NOMO-1 (cell line): ENCODE measurements around the gene KCNK10.
"Not testable (repeated sequence)": the region's sequence is repeated elsewhere in the genome, so short reads cannot be mapped to it uniquely, and the experiment has no call there.

Experiments used
- DNase-seq, 2 experiments: peaks; one replicate each; lab custom pipeline; 2025; ENCODE audit not compliant: unreplicated experiment in 2 of 2; lab: John Stamatoyannopoulos, UW

KCNK10 gene

DNA sequence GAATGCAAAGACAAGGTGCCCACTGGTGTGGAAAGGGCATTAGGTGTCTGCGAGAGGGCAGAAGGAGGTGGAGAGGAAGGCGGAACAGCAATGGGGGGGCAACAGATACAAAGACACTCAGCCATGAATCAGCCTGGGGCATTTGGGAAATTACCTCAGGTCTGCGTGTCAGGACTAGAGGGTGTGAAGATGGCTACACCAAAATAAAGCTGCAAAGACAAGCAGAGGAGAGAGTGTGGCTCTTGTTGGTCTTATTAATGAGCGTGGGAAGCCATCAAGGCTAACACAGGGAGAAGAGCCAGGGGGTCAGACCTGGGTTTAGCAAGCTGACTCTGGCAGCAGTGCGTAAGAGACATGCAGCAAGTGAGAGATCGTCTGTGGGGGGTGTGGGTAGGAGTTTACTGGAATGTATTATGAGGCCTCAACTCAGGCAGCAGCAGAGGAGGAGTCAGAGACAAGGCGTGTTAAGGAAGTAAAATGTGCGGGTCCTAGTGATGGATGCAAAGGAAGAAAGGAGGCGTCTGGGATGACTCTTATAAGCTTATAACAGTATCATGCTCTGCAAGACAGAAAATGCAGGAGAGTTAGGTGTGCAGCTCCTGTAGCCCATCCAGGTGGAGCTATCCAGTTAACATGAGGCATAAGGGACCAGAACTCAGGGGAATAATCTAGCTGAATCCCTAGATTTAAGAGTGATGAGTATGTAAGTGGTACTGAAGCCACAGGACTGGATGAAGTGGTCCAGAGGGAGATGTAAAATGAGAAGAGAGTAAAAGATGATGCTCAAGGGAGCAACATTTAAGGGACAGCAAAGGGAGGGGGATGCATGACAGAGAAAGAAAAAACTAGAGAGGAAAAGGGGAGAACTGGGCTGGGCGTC lies 50.4 kb downstream of the KCNK10 start:
- DNase-seq: no peak

DNA sequence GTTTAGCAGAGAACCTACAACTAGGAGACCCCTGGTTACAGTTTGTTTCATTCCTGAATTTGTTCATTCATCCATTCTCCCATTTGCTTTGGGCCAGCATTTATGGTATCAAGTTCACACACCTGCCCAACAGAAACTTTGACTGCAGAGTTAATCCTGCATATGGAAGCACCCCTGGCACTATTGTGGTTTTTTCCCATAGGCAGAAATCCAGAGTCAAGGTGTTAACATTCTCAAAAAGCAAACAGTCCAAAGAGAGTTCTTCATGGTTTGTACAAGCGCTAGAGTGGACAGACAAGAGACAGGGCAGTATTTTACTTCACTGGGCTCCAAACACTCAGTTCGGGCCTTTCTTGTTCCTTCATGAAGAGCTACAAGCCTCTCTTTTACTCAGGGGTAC lies 51.9 kb downstream of the KCNK10 start:
- no peak for DNase-seq

DNA sequence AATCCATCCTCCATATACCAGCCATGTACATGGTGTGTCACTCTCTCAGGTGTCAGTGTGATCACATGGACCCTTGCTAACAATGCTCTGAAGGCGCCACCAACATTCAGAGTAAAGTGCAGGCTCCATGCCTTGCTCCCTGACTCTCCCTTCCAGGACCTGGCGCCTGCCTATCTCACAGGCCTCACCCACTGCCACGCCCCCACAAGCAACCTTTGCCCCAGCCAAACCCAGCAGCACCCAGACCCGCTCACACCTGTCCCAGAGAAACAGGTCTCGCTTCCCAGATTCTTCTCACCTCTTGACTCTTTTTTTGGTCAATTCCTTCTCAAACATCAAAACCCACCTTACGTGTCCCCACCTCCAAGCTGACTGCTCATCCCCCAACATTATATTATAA lies 52.3 kb downstream of the KCNK10 start:
- no peak for DNase-seq

DNA sequence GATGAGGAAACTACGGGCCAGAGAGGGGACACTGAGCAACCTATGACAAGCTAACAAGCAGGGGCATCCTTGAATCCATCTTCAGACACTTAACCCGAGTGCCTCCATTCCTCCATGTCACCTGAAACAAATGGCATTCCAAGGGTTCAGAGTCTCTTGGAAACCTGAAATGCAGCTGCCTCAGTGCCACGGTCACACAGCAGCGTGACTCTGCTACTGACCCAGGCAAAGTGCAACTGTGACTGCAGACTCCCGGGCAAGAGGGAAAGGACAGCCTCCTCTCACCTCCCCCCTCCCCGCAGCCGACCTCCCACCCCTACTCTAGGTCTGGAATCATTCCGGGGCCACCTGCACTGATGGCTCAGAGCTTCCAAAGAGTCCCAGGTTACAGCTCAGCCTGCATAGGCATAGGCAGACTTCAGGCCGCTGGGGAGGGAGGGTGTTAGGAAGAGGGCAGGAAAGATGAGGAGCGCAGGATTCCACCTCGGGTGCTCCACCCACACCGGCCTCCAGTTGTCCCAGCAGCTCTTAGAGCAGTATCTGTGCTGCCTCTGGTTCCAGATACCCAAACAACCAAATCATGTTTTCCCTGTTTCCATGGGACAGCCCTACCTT lies 53.2 kb downstream of the KCNK10 start:
- DNase-seq: no peak

DNA sequence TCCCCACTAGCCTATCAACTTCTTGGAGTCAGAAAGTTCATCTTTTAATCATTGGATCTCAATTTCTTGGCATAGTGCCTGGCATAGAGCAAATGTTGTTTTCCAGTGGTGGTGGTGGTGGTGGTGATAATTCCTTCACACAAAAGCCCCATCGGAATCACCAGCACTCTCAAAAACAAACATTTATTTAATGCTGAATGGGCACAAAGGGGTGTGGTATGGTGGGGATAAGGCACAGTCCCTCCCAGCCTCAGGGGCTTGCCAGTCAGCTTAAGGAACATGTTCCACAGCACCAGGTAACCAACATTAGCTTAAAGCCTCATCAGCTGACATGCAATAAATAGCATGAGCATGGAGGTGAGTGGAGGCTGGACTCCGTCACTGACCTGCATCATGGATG lies 56.6 kb downstream of the KCNK10 start:
- no peak for DNase-seq

DNA sequence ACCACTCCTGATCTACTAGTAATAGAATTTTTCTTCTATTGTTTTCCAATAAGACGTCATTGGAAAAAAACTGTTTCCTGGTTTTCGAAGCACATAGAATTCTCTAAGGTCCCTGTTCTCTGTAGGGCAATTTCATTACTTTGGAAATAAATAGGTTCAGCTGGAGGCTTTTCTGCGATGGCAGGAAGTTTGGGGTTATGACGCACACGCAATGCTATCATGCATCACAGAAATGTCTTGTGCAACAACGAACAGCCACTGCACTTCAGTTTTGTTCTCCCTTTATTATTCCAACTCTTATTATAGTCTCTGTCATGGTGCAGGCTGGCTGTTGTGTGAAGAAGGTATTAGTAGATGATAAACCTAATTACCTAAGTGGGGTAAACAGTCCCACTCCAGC lies 59.0 kb downstream of the KCNK10 start:
- peak; percentile 11 to 64 for DNase-seq

DNA sequence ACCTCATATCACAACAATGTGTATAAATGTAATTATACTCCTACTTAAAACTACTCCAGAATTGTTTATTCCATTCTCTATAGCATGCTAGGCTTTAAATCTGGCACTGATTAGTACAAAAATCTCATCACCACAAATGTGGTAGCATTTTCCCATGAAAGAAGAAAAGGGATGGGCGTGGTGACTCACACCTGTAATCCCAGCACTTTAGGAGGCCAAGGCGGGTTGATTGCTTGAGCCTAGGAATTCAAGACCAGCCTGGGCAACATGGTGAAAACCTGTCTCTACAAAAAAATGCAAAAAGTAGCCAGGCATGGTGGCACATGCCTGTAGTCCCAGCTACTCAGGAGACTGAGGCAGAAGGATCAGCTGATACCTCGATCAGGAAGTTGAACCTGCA lies 61.8 kb downstream of the KCNK10 start:
- not testable (repeated sequence) for DNase-seq

DNA sequence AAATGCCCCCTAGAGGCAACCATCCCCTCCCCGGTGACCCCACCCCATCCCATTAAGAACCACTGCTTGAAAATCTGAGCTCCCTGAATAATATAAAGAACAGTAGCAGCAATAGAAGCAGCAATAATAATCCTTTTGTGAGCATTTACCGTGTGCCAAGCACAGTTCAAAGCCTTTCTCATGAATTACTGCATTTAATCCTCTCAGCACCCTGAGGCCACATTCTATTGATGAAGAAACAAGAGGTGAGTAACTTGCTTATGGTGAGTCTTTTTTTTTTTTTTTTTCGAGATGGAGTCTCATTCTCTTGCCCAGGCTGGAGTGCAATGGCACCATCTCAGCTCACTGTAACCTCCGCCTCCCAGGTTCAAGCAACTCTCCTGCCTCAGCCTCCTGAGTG lies 65.0 kb downstream of the KCNK10 start:
- DNase-seq: no peak

DNA sequence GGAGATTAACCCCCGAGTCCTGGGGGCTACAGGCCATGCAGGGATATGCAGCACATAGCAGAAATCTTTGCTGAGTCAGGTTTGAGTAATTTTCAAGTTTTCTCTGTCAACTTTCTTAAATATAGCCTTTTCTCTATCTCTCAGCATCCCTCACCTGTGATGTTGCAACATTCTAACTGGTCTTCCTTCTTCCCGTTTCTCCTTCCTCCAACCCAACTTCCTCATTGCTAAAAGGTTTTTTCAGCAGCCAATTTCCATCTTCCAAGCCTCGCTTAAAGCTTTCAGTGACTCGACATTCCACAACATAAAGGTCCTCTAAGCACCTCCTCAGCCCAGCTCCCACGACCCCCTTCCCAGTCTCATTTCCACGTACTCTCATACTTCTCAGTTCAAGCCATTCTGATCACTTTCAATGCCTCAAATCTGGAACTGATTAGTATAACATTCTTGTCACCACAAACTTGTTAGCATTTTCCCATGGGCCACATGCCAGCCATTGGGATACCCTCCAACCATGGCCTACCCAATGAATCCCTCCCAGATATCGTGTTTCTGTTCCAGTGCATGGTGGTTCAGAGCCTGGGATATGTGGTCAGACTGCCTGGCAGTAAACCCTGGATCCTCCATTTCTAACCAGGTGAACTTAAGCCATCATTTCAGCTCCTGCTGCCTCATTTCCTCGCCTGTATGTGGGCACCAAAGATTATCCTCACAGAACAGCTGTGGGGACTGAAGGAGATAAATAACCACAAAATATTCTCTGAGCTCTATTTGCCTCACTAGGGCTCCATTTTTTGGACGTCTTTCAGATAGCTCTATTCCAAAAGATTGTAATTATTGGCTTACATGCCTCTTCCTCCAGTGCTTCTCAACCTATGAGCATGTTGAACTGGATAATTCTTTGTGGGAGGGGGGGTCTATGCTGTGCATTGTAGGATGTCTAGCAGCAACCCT lies 65.8 kb downstream of the KCNK10 start:
- DNase-seq: peak in 1 of 2 experiments; percentile 16

DNA sequence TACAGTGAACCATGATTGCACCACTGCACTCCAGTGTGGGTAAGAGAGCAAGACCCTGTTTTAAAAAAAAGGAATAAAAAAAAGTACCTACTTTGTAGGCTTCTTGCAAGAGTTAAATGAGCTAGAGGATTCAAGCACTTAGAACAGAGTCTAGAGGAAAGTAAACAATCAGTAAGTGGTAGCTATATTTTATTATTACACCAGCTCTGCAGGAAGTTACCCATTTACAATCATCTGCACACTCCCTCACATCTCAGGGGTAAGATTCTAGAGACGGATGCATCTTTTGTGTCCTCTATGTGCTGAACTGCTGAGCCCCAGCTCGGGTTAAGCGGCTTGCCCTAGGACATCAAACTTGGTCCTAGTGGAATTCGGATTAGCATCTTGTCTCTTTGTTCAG lies 67.3 kb downstream of the KCNK10 start:
- no peak for DNase-seq

DNA sequence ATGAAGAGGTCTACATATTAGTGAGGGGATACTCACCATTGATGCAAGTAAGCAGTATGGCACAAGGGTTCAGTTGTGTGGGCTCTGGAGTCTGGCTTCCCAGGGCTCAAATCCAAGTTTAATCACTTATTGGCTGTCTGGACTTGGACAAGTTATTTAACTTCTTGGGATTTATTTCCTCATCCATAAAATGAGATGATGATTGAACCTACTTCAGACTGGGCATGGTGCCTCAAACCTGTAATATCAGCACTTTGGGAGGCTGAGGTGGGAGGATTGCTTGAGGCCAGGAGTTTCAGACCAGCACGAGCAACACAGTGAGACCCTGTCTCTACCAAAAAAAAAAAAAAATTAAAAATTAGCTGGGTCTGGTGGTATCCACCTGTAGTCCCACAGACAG lies 67.9 kb downstream of the KCNK10 start:
- DNase-seq: no peak

DNA sequence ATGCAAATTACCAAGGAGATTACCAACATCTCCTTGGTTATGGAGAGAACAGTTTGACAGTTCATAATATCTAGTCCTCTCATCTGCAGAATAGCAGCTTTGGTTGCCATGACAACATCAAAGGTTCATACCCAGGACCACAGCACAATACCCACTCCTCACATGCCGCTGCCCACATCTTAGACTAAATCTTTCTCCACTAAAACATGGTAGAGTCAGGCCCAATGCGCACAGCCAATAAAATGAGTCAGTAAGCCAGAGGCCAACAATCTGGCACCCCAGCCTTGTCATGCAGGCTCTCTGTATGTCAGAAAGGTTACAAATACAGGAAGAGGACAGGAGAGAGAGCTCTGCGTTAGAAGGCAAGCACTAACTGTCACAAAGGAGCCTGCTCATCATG lies 70.6 kb downstream of the KCNK10 start:
- no peak for DNase-seq

DNA sequence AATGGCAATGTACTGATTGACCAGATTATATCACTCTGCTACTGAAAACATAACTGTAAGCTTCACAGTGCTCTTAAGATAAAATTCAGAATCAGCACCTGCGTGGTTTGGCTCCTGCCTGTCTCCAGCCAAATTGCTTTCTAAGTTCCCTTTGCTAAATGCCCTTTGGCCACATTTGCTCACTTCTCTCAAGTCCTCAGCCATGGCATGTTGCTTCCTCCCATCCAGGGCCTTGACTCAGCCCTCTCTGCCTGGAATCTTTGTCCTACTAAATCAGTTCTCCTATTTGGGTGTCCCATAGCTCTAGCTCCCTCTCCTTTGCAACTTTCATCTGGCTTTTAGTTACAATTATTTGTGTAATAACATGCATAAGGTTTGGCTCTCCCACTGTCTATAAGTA lies 71.4 kb downstream of the KCNK10 start:
- no peak for DNase-seq

DNA sequence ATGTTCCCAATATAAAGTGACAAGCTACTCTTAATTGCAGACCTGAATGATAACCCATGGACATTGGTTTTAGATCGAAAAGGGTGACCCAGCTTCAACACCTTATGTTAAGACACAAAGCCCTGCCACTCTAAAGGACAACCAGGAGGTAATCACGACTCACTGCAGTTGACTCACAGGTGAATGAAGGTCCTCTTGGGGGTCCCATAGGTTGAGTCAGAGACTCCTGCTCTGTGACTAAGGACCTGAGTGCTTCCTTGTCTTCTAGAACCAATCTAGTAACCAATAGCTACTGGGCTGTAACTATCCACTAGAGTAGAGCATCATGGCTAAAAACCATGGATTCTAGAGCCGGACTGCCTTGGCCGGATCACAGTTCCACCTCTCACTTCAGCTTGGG lies 73.8 kb downstream of the KCNK10 start:
- no peak for DNase-seq

DNA sequence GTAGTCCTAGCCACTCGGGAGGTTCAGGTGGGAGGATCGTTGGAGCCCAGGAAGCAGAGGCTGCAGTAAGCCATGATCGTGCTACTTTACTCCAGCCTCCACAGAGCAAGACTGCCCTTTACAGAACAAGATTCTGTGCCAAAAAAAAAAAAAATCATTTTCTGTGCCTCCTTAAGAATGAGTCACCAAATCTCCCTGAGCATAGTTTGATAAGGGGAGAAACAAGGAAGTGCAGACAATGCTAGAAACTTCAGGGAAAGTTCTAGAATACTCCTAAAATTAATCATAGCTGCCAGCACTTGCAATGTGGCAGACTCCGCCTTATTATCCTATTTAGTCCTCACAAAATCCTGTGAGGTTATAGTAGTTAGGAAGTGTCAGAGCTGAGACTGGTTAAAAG lies 74.5 kb downstream of the KCNK10 start:
- peak in 1 of 2 experiments; percentile 18 for DNase-seq

DNA sequence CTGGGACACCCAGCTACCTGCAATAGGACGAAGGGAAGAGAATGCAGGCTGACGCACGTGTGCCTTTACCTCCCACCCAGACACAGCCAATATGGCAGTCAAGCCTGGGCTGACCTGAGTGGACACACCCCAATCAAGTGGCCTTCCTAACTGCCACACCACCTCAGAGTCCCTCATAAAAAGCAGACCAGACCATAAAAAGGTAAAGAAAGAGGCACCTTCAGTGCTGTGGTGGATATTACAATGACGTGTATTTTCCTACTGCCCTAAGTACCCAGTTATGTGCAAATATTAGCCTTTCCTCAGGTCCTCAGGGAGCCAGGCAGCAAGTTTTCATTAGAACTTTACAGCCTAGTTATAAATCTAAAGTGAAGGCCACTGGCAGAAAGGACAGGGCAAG lies 75.8 kb downstream of the KCNK10 start:
- no peak for DNase-seq

DNA sequence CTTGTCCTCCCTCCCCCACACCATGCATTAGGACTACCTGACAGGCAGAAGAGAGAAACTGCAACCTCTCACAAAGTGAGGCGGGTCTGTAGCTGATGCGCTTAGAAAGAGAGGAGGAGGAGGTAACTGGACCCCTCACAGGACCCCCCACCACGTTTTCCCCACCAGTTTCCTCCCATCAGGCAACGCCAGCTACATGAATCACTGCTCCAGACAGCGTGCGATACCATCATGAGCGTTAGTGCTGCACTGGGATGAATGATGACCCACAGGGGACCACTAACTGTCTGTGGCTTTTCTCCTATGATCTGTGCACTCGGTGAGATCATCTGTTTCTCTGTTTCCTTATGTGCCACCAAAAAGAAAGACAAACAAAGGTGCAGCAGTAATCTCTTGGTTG lies 77.7 kb downstream of the KCNK10 start:
- no peak for DNase-seq

DNA sequence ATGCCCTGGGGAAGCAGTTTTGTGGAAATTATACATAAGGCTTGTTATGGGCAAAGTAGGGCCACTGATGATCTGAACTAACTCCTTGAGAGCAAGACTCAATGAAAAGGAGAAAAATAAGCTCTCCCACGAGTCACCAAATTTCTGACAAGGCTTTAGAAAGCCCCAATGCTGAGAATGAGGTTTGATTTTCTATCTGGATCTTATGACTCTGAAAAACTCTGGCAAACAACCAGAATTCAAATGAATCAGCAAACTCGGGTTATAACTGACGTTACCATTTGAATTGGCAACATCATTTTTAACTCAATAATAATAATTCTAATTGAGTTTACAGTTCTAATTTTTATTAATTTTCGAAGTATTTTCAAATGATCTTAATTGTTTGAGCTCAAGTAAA lies 79.1 kb downstream of the KCNK10 start:
- DNase-seq: no peak

DNA sequence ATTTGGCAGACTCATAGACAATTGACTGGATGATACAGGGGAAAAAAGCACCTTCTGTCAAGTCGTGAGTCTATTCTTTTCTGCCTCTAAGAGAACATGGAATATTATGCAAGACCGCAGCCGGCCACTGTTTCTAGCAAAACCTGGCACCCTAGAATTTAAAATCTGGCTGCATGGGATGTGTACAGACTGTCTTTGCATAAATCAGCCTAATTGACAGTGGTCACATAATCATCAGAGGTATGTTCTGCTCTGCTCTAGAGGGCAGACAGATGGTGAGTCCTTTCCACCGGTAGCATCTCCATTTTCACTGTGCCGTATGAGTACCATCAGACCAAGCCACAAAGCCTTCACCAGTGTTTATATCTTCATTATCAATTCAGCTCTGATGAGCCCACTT lies 80.6 kb downstream of the KCNK10 start:
- no peak for DNase-seq

DNA sequence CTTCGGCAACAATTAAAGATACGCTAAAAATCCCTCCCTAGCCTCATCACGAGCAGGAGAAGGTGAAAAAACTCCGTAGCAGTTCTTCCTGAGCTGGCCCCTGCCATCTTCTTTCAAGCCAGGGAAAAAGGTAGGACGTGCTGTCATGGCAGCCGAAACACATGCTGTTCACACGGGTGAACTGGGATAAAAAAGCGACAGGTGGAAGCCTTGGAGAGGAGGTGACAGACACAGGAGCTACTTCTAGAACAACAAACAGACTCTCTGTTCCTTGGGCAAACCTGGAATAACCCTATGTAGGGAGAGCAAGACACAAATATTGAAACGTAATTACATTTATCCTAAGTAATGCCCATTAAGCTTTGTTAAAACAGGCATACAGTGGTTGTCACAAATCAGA lies 81.3 kb downstream of the KCNK10 start:
- DNase-seq: no peak

DNA sequence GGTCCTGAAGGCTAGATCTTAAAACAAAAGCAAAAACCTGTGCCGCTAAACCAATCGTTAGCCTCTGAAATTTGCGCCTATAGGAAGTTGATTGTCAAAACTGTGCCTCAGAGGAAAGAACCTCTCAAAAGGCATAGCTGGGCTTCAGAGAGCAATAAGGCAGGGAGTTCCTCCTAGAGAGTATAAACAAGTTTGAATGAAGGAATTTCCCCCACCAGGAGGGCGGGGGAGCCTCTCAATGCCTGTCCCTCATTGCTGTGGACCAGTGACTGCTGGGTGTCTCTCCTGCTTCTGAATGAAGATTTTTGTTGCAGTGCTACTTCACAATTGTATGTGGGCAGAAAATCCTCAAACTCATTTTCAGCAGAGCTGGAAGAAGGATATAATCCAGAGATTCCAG lies 88.6 kb downstream of the KCNK10 start:
- DNase-seq: no peak
